ENCODE data around the gene KRT86. TPM values are rescaled to one million over a fixed set of nuclear protein-coding genes. Genes with fewer than 3 reads are reported as not detected.

The KRT86 gene
- total RNA-seq, 2 donors from 2014 or later = not detected

- no peaks in the 10 kb centered on the region for H3K36me3 Mint-ChIP-seq (ENCODE audit: low read depth)
- H3K27ac Mint-ChIP-seq = no peak overlapping the region
- no peaks in the 10 kb centered on the region for H3K9me3 Mint-ChIP-seq
- Histone ChIP-seq H3K27ac (ENCODE audit: low read depth, low read length) (no peak overlapping the region), H3K36me3 (ENCODE audit: control insufficient read depth, insufficient read depth, low read length) (no peaks in the 10 kb centered on the region), H3K4me3 (ENCODE audit: low read length) (no peak overlapping the region), H3K27me3 (ENCODE audit: control insufficient read depth, insufficient read depth, low read length, poor library complexity, severe bottlenecking) (peaks cover 64% of the 10 kb centered on the region), H3K9me3 (ENCODE audit: control insufficient read depth, low read length) (no peaks in the 10 kb centered on the region), H3K9ac (ENCODE audit: extremely low read depth, low read length, poor library complexity, severe bottlenecking) (no peak overlapping the region), H3K4me1 (ENCODE audit: control insufficient read depth, insufficient read depth, low read length) (no peaks in the 10 kb centered on the region)
- H3K27me3 Mint-ChIP-seq (ENCODE audit: insufficient read depth) = peaks cover 74% of the 10 kb centered on the region
- no peak overlapping the region for H3K4me3 Mint-ChIP-seq
- TF ChIP-seq CTCF (conservative IDR thresholded peaks at IDR 0.05) = no peak
- WGBS, 2 experiments (ENCODE audit: insufficient coverage in 1 of 2, insufficient read length in 1 of 2) = 87 to 90% methylated on average over 2 to 10 of the region's 10 CpGs
- DNase-seq = no peak
- no peaks in the 10 kb centered on the region for H3K4me1 Mint-ChIP-seq
Measured at GRCh38 chr12:52234223-52234810, 40.1 kb upstream of the KRT86 start.

- Histone ChIP-seq H3K9ac (ENCODE audit: extremely low read depth, low read length, poor library complexity, severe bottlenecking) (no peak overlapping the region), H3K27me3 (ENCODE audit: control insufficient read depth, insufficient read depth, low read length, poor library complexity, severe bottlenecking) (peaks cover 55% of the 10 kb centered on the region), H3K36me3 (ENCODE audit: control insufficient read depth, insufficient read depth, low read length) (no peaks in the 10 kb centered on the region), H3K9me3 (ENCODE audit: control insufficient read depth, low read length) (no peaks in the 10 kb centered on the region), H3K4me1 (ENCODE audit: control insufficient read depth, insufficient read depth, low read length) (no peaks in the 10 kb centered on the region), H3K4me3 (ENCODE audit: low read length) (no peak overlapping the region), H3K27ac (ENCODE audit: low read depth, low read length) (no peak overlapping the region)
- TF ChIP-seq CTCF (conservative IDR thresholded peaks at IDR 0.05) = no peak
- no peak overlapping the region for H3K27ac Mint-ChIP-seq
- H3K27me3 Mint-ChIP-seq (ENCODE audit: insufficient read depth) = peaks cover 69% of the 10 kb centered on the region
- H3K4me1 Mint-ChIP-seq = no peaks in the 10 kb centered on the region
- no peak for DNase-seq
- H3K4me3 Mint-ChIP-seq = no peak overlapping the region
- no peaks in the 10 kb centered on the region for H3K36me3 Mint-ChIP-seq (ENCODE audit: low read depth)
- 88 to 94% methylated on average over 9 to 15 of the region's 15 CpGs for WGBS, 2 experiments (ENCODE audit: insufficient coverage in 1 of 2, insufficient read length in 1 of 2)
- no peaks in the 10 kb centered on the region for H3K9me3 Mint-ChIP-seq
Measured at GRCh38 chr12:52235001-52235764, 39.3 kb upstream of the KRT86 start.

- no peak for TF ChIP-seq CTCF (conservative IDR thresholded peaks at IDR 0.05)
- no peaks in the 10 kb centered on the region for H3K9me3 Mint-ChIP-seq
- H3K4me3 Mint-ChIP-seq = no peak overlapping the region
- DNase-seq = no peak
- Histone ChIP-seq H3K27me3 (ENCODE audit: control insufficient read depth, insufficient read depth, low read length, poor library complexity, severe bottlenecking) (peaks cover 48% of the 10 kb centered on the region), H3K27ac (ENCODE audit: low read depth, low read length) (no peak overlapping the region), H3K36me3 (ENCODE audit: control insufficient read depth, insufficient read depth, low read length) (no peaks in the 10 kb centered on the region), H3K9me3 (ENCODE audit: control insufficient read depth, low read length) (no peaks in the 10 kb centered on the region), H3K4me3 (ENCODE audit: low read length) (no peak overlapping the region), H3K9ac (ENCODE audit: extremely low read depth, low read length, poor library complexity, severe bottlenecking) (no peak overlapping the region), H3K4me1 (ENCODE audit: control insufficient read depth, insufficient read depth, low read length) (no peaks in the 10 kb centered on the region)
- H3K27ac Mint-ChIP-seq = no peak overlapping the region
- H3K36me3 Mint-ChIP-seq (ENCODE audit: low read depth) = no peaks in the 10 kb centered on the region
- H3K27me3 Mint-ChIP-seq (ENCODE audit: insufficient read depth) = peaks cover 62% of the 10 kb centered on the region
- 86 to 94% methylated on average over 2 to 4 of the region's 4 CpGs for WGBS, 2 experiments (ENCODE audit: insufficient coverage in 1 of 2, insufficient read length in 1 of 2)
- no peaks in the 10 kb centered on the region for H3K4me1 Mint-ChIP-seq
Measured at GRCh38 chr12:52235822-52236361, 38.6 kb upstream of the KRT86 start.

All from endodermal cell (in vitro differentiated cells).